DND-41 (cell line): ENCODE data around the gene DRICH1.

Experiments
- ATAC-seq: fragments of 200-7000 bp; cut with Tn5 transposase; 3 replicates; pipeline ENCODE4 v1.9.1; 2021; ENCODE audit warnings: low read depth; ENCODE audit not compliant: insufficient read depth
- DNase-seq: peaks from one replicate; pipeline ENCODE4 v3.0.0-alpha.2; 2020
- H2AFZ ChIP-seq: 2 replicates; pipeline ENCODE4 v1.6.0; 2012; ENCODE audit warnings: low read depth, low read length
- H3K27ac ChIP-seq: 2 replicates; pipeline ENCODE4 v1.5.1; 2012; ENCODE audit warnings: low read length, inconsistent platforms
- H3K27me3 ChIP-seq: fragments of 200-600 bp; sonication (generic); 2 replicates; pipeline ENCODE4 v1.6.0; 2012; ENCODE audit warnings: low read length, mild to moderate bottlenecking, inconsistent platforms; ENCODE audit not compliant: insufficient read depth, poor library complexity
- H3K36me3 ChIP-seq: 2 replicates; pipeline ENCODE4 v1.5.1; 2012; ENCODE audit warnings: low read length, inconsistent platforms; ENCODE audit not compliant: insufficient read depth
- H3K4me1 ChIP-seq: 2 replicates; pipeline ENCODE4 v1.5.1; 2012; ENCODE audit warnings: mild to moderate bottlenecking, low read length; ENCODE audit not compliant: insufficient read depth
- H3K4me2 ChIP-seq: 2 replicates; pipeline ENCODE4 v1.6.0; 2012; ENCODE audit warnings: mild to moderate bottlenecking, moderate library complexity, low read length, inconsistent platforms; ENCODE audit not compliant: insufficient read depth
- H3K4me3 ChIP-seq, 2 experiments: fragments of 200-600 bp in 1 of 2; shearing (Covaris generic) in 1 of 2; 2 replicates each; pipeline ENCODE4 v1.5.1; 2012 to 2016; ENCODE audit warnings: inconsistent platforms in 2 of 2, low read length in 2 of 2, mild to moderate bottlenecking in 2 of 2, low read depth in 1 of 2, moderate library complexity in 1 of 2
- H3K79me2 ChIP-seq: 2 replicates; pipeline ENCODE4 v1.6.0; 2012; ENCODE audit warnings: low read length, inconsistent platforms; ENCODE audit not compliant: insufficient read depth
- H3K9ac ChIP-seq: 2 replicates; pipeline ENCODE4 v1.6.0; 2012; ENCODE audit warnings: low read depth, mild to moderate bottlenecking, inconsistent platforms, low read length, moderate library complexity
- H3K9me3 ChIP-seq: 2 replicates; pipeline ENCODE4 v1.5.1; 2012; ENCODE audit warnings: low read length, moderate library complexity, mild to moderate bottlenecking, inconsistent platforms; ENCODE audit not compliant: insufficient read depth, severe bottlenecking
- H4K20me1 ChIP-seq: 2 replicates; pipeline ENCODE4 v1.6.0; 2012; ENCODE audit warnings: low read length; ENCODE audit not compliant: insufficient read depth
- CTCF ChIP-seq: IDR thresholded peaks from 2 replicates; pipeline ENCODE4 v1.5.1; 2012; ENCODE audit warnings: borderline replicate concordance, low read length, moderate library complexity, mild to moderate bottlenecking; ENCODE audit not compliant: poor library complexity, severe bottlenecking; ENCODE audit errors: extremely low read depth
- EZH2 ChIP-seq: IDR thresholded peaks from 3 replicates; pipeline ENCODE4 v1.6.1; 2012; ENCODE audit warnings: borderline replicate concordance, low read depth, mild to moderate bottlenecking, moderate library complexity, low read length, inconsistent platforms; ENCODE audit not compliant: severe bottlenecking

DRICH1 gene

DNA sequence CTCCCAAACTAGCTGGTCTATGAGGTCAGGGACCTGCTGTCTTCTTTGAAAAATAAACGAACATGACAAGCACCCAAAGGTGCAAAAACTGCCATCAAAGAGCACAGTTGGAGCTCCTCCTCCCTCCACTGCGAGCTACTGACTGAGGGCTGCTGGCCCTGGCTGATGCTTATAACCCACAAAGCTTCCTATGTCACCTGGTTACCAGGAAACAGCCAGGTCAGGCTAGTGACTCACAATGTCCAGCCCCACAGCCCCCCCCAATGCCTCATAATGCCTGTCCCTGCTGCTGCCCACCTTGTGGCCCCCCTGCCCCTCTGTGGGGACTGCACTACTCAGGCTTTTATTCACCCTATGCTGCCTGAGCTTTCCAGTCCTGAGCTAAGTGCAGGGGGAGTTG lies at the start of gene DRICH1:
Gene DRICH1 (minus strand): TSS at position 144 of the 400 bp plus-strand sequence. CDS start 298 bp downstream, outside the sequence.
- no peaks in the 10 kb centered on the region for H3K79me2 ChIP-seq
- no peak for DNase-seq
- no peaks in the 10 kb centered on the region for H3K27me3 ChIP-seq
- ATAC-seq: no peak
- H3K27ac ChIP-seq: no peak within 1 kb of the TSS
- H3K36me3 ChIP-seq: no peaks in the 10 kb centered on the region
- no peak for TF ChIP-seq EZH2
- TF ChIP-seq CTCF: no peak
- no peak within 1 kb of the TSS for H2AFZ ChIP-seq
- no peaks in the 10 kb centered on the region for H4K20me1 ChIP-seq
- no peak within 1 kb of the TSS for H3K4me2 ChIP-seq
- H3K9ac ChIP-seq: no peak within 1 kb of the TSS
- no peak within 1 kb of the TSS for H3K4me3 ChIP-seq
- H3K9me3 ChIP-seq: no peaks in the 10 kb centered on the region
- H3K4me1 ChIP-seq: no peaks in the 10 kb centered on the region

DNA sequence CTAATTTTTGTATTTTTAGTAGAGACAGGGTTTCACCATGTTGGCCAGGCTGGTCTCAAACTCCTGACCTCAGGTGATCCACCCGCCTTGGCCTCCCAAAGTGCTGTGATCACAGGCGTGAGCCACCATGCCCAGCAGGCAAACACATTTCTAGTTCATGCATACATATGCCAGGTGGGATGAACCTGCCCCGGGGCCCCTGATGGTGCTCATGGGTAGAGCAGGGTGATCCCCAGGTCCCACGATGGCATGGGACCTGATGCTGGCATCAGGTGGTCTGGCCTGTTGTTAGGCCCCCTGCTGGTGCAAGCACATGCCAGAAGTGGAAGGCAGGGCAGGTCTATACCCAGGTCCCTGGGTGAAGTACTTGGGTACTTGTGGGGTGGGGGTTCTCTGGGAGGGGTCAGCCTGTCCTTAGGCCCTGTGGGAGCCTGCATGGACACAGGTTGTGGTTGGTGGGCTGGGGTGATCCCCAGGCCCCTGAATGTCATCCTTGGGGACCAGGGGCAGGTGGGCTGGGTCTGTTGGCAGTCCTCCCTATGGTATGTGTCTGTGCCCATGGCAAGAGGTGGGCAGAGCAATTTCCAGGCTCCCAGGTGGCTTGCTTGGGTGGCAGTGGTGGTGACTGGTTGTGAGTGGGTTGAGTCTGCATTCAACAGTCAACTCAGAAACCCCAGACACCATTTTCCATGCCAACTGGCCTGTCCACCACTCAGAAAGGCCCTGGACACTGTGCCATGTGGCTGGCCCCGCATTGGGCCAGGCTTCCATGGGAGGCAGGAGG lies 49.1 kb upstream of the DRICH1 start:
- Histone ChIP-seq H3K9ac (no peak overlapping the region), H2AFZ (no peak overlapping the region), H3K27ac (no peak overlapping the region), H3K36me3 (peaks cover 49% of the 10 kb centered on the region), H3K79me2 (no peaks in the 10 kb centered on the region), H3K4me1 (no peaks in the 10 kb centered on the region), H3K4me2 (no peak overlapping the region), H3K4me3 (no peak overlapping the region), H4K20me1 (no peaks in the 10 kb centered on the region; the same call in 1 of the 2 replicates), H3K27me3 (no peaks in the 10 kb centered on the region), H3K9me3 (no peaks in the 10 kb centered on the region)
- DNase-seq: no peak
- peak; percentile 42; the same call in 1 of the 3 replicates for ATAC-seq
- no peak for TF ChIP-seq EZH2
- no peak for TF ChIP-seq CTCF

GRCh38 chr22:23678133-23678532 lies 46.0 kb upstream of the DRICH1 start:
- no peak for DNase-seq
- Histone ChIP-seq H3K9ac (no peak overlapping the region), H3K4me3 (no peak overlapping the region), H2AFZ (no peak overlapping the region), H4K20me1 (no peaks in the 10 kb centered on the region), H3K4me2 (no peak overlapping the region), H3K9me3 (no peaks in the 10 kb centered on the region), H3K27me3 (no peaks in the 10 kb centered on the region), H3K4me1 (no peaks in the 10 kb centered on the region), H3K79me2 (no peaks in the 10 kb centered on the region), H3K27ac (no peak overlapping the region), H3K36me3 (peaks cover 44% of the 10 kb centered on the region)
- no peak for ATAC-seq
- TF ChIP-seq CTCF (no peak), EZH2 (no peak)
